Measurements from ENCODE around the gene LCOR.
"Not testable (repeated sequence)": the region's sequence is repeated elsewhere in the genome, so short reads cannot be mapped to it uniquely, and the experiment has no call there.

The LCOR gene

DNA sequence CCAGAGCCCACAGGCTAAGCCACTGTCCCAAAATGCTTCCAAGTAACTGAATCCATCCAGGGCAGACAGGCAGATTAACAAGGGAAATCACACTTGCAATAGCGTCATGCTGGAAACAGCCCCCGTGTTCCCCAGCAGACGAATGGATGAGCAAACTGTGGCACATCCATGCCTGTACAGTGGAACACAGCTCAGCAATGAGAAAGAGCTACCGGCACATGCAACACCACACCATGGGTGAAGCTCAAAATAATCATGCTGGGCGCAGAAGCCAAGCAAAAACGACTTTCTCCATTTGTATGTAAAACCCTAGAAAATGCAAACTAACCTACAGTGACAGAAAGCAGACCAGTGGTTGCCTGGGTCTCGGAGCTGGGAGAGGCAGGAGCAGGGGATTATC lies 200.5 kb downstream of the LCOR start:
- Histone ChIP-seq H2AFZ (ENCODE audit: low read depth) (no peak overlapping the region), H3K4me1 (ENCODE audit: low read depth, poor library complexity, severe bottlenecking) (no peaks in the 10 kb centered on the region), H3K27ac (no peak overlapping the region), H3K79me2 (ENCODE audit: insufficient read depth, low read depth) (no peaks in the 10 kb centered on the region), H3K9ac (no peak overlapping the region), H3K4me2 (no peak overlapping the region), H3K36me3 (ENCODE audit: insufficient read depth) (no peaks in the 10 kb centered on the region), H3K27me3 (ENCODE audit: insufficient read depth, low read depth) (no peaks in the 10 kb centered on the region), H3K4me3 (IDR thresholded peaks at IDR 0.05; ENCODE audit: insufficient read depth, low read depth, low read length) (no peak overlapping the region), H4K20me1 (ENCODE audit: insufficient read depth) (no peaks in the 10 kb centered on the region)
- TF ChIP-seq, protein P1, sequence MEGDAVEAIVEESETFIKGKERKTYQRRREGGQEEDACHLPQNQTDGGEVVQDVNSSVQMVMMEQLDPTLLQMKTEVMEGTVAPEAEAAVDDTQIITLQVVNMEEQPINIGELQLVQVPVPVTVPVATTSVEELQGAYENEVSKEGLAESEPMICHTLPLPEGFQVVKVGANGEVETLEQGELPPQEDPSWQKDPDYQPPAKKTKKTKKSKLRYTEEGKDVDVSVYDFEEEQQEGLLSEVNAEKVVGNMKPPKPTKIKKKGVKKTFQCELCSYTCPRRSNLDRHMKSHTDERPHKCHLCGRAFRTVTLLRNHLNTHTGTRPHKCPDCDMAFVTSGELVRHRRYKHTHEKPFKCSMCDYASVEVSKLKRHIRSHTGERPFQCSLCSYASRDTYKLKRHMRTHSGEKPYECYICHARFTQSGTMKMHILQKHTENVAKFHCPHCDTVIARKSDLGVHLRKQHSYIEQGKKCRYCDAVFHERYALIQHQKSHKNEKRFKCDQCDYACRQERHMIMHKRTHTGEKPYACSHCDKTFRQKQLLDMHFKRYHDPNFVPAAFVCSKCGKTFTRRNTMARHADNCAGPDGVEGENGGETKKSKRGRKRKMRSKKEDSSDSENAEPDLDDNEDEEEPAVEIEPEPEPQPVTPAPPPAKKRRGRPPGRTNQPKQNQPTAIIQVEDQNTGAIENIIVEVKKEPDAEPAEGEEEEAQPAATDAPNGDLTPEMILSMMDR (conservative IDR thresholded peaks at IDR 0.05; ENCODE audit: low read depth, low read length): no peak

DNA sequence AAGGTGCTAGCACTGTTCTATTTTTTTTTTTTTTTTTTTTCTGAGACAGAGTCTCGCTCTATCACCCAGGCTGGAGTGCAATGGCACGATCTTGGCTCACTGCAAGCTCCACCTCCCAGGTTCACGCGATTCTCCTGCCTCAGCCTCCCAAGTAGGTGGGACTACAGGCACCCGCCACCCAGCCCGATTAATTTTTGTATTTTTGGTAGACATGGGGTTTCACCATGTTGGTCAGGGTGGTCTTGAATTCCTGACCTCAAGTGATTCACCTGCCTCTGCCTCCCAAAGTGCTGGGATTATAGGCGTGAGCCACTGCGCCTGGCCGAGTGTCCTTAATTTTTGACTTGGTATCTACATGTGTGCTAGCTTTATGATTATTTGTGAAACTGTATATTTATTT lies 201.7 kb downstream of the LCOR start:
- not testable (repeated sequence) for H3K36me3 ChIP-seq (ENCODE audit: insufficient read depth); H3K4me3 ChIP-seq (IDR thresholded peaks at IDR 0.05; ENCODE audit: insufficient read depth, low read depth, low read length); H2AFZ ChIP-seq (ENCODE audit: low read depth); H3K9ac ChIP-seq; H4K20me1 ChIP-seq (ENCODE audit: insufficient read depth); H3K79me2 ChIP-seq (ENCODE audit: insufficient read depth, low read depth); H3K27me3 ChIP-seq (ENCODE audit: insufficient read depth, low read depth); H3K27ac ChIP-seq; H3K4me2 ChIP-seq; H3K4me1 ChIP-seq (ENCODE audit: low read depth, poor library complexity, severe bottlenecking)

- Histone ChIP-seq H3K4me3 (IDR thresholded peaks at IDR 0.05; ENCODE audit: insufficient read depth, low read depth, low read length) (no peak overlapping the region), H3K79me2 (ENCODE audit: insufficient read depth, low read depth) (no peaks in the 10 kb centered on the region), H3K9ac (no peak overlapping the region), H4K20me1 (ENCODE audit: insufficient read depth) (no peaks in the 10 kb centered on the region), H3K27ac (no peak overlapping the region), H3K4me2 (no peak overlapping the region), H3K27me3 (ENCODE audit: insufficient read depth, low read depth) (no peaks in the 10 kb centered on the region), H2AFZ (ENCODE audit: low read depth) (no peak overlapping the region), H3K4me1 (ENCODE audit: low read depth, poor library complexity, severe bottlenecking) (no peaks in the 10 kb centered on the region), H3K36me3 (ENCODE audit: insufficient read depth) (no peaks in the 10 kb centered on the region)
- TF ChIP-seq, protein P1 (conservative IDR thresholded peaks at IDR 0.05; ENCODE audit: low read depth, low read length): no peak
Measured at GRCh38 chr10:97034301-97034700, 202.2 kb downstream of the LCOR start.

DNA sequence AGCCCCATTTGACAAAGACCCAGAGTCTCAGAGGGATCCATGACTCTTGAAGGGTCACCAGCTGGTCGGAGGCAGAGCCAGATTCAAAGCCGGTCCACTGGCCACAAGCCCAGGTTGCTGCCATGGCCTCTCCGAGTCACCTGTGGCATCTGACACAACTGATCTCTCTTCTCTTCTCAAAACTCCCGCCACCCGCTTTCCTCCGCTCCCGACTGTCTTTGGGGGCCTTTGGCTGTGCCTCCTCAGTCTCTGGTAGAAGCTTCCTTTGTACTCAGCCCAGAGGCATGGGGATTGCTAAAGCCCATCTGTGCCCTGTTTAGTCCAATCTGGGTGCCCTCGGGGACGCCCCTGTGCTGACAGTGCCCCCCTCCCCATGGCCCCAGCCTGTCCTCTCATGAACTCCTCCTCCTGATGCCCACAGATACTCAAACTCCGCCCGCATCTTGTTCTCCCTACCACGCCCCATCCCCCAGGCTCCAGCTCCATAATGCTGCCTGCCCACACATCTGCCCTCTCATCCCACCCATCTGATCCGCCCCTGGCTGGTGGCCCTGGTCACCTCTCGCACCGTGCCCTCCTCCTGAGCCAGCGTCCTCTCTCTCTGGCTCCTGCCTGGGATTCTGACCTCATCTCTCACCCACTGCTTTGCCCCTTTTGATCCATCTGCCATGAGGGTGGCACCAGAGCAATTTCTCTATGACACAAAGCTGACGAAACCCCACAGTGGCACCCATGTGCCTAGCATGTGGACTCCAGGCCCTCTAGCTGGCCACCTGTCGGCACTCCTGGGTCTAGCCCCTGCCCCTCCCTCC lies 203.1 kb downstream of the LCOR start:
- Histone ChIP-seq H3K4me2 (no peak overlapping the region), H4K20me1 (ENCODE audit: insufficient read depth) (no peaks in the 10 kb centered on the region), H3K4me3 (IDR thresholded peaks at IDR 0.05; ENCODE audit: insufficient read depth, low read depth, low read length) (no peak overlapping the region), H3K27ac (no peak overlapping the region), H3K79me2 (ENCODE audit: insufficient read depth, low read depth) (no peaks in the 10 kb centered on the region), H3K27me3 (ENCODE audit: insufficient read depth, low read depth) (no peaks in the 10 kb centered on the region), H3K36me3 (ENCODE audit: insufficient read depth) (no peaks in the 10 kb centered on the region), H2AFZ (ENCODE audit: low read depth) (no peak overlapping the region), H3K9ac (no peak overlapping the region), H3K4me1 (ENCODE audit: low read depth, poor library complexity, severe bottlenecking) (no peaks in the 10 kb centered on the region)
- TF ChIP-seq, protein P1 (conservative IDR thresholded peaks at IDR 0.05; ENCODE audit: low read depth, low read length): no peak
